NOMO-1 treated with dmso at 0.1 percent for 144 hours (cell line): ENCODE measurements around the gene HTR3B.
"Not testable (repeated sequence)": the region's sequence is repeated elsewhere in the genome, so short reads cannot be mapped to it uniquely, and the experiment has no call there.

Experiments used
- DNase-seq: peaks from one replicate; lab custom pipeline; 2025; ENCODE audit not compliant: unreplicated experiment; lab: John Stamatoyannopoulos, UW

HTR3B gene

DNA sequence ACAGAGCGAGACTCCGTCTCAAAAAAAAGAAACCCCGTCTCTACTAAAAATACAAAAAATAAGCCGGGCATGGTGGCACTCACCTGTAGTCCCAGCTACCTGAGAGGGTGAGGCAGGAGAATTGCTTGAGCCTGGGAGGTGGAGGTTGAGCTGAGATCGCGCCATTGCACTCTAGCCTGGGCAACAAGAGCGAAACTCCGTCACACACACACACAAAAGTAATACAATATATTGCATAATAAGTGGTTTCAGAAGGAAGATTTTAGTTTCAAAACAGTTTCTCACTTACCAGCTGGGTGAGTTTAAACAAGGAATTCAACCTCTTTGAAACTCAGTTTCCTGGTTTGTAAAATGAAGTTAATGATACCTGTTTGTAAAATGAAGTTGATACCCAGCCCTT lies 37.7 kb downstream of the HTR3B start:
- no peak for DNase-seq

DNA sequence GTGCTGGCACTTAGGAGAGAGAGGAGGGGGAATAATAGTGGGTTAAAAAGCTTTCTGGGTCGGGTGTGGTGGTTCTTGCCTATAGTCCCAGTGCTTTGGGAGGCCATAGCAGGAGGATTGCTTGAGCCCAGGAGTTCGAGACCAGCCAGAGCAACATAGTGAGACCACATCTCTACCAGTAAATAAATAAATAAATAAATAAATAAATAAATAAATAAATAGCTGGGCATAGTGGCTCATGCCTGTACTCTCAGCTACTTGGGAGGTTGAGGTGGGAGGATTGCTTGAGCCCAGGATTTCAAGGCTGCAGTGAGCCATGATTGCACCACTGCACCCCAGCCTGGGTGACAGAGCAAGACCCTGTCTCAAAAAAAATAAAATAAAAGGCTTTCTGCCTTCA lies 41.6 kb downstream of the HTR3B start:
- DNase-seq: not testable (repeated sequence)

DNA sequence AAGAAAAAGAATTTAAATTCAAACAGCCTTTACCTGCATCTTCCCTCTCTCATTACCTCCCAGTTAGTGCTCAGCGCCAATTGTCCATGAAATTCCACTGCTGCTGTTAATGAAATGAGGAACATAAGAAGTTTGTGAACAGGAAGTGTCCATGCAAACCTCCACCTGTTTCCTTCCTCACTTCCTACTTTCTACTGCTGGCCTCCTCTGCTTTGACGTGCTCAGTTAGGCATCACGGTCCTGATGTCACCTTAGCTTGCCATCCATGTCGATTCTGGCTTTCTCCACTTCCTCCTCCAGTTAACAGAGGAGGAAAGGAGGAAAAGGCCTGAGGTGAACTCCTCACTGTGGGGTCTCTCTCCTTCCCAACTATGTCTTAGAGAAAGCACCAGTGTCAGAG lies 43.4 kb downstream of the HTR3B start:
- DNase-seq: no peak

DNA sequence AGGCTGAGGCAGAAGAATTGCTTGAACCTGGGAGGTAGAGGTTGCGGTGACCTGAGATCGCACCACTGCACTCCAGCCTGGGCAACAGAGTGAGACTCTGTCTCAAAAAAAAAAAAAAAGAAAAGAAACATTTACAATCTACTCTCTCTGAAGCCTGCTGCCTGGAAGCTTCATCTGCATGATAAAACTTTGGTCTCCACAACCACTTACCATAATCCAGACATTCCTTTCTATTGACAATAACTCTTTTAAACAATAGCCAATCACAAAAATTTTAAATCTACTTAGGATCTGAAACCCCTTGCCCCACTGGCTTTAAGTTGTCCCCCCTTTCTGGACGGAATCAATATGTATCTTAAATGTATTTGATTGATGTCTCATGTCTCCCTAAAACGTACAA lies 45.3 kb downstream of the HTR3B start:
- no peak for DNase-seq

DNA sequence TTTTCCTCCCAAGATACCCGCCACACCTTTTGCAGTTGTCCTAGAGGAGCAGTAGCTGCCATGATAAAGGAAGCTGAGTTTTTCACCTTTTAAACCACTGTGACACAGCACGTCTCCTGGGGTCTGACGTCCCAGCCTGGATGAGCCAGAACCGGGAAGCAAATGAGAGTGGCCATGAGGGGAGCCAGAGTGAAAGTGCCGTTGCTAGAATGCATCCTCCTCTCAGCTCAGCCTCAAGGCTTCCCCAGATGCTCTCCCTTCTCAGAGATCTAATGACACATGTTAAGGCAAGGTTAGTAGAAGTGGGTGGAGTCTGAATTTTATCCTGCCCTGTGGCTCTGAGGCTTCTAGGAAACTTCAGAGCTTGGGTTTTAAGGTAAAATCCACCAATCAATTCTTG lies 46.9 kb downstream of the HTR3B start:
- DNase-seq: no peak

DNA sequence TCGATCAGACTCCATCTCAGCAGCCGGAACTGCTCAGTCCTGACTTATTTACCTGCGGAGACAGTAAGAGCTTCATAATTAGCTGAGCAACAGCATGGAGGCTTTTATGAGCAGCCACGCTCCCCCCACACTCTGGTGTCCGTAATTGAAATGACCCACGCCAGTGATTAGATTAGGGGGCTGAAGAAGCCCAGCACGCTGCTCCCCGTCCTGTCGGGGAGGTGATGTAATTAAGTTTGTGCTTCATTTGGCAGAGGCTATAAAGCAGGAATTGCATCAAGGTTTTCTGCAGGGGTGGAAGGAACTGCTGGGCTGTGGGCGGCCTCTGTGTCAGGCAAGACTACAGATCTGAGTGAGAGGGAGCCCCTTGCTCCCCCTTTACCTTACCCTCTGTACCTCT lies 47.5 kb downstream of the HTR3B start:
- no peak for DNase-seq

DNA sequence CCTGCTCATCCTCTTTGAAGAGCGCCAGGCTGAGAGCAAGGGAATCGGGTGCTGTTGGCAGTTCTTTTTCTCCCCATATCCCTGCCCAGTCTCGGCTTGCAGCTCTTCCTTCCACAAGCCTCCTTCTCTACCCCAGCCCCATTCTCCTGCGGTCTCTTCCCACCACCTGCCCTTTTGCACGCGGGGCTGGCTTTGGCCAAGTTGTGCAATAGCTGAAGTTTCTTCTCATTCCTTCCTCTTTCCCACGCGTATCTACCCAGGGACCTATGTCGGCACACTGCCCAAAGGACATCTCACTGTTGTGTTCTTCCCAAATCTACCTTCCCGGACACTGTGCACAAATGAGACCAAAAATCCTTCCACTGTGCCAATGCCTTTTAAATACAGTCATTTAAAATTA lies 48.0 kb downstream of the HTR3B start:
- DNase-seq: peak; percentile 65

DNA sequence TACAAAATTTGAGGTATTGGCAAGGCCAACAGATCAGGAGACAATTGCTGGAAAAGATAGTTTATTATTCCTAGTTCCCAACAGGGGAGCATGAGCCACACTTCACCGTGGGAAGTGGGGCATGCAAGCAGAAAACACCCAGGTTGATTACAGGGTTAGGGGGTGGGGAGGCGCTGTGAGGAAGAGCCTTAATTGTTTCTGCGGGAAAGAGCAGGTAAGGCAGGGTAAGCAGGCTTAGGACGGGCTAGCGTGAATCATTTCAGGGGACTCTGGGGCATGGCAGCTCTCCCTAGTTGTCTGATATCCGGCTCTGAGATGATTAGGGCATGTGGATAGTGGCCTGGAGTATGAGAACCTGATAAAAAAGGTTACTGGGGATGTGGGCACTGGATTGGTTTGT lies 49.6 kb downstream of the HTR3B start:
- no peak for DNase-seq

DNA sequence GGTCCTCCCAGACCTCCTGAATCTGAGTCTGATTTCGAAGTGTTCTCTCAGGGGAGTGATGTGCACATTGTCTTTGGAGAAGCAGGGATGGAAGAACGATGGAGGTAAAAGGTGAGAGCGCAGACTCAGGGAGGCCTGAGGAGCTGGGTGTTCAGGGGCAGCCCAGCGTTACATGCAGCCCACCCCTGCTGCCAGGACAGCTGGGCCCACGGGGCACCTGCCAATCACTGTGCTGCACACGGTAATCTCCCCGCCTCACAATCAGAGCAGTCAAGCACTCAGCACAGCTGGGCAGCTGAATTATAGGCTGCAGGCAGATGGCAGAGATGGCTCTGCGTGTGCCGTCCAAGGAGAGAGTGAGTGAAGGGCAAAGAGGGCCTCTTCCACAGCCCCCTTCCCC lies 52.4 kb downstream of the HTR3B start:
- no peak for DNase-seq

DNA sequence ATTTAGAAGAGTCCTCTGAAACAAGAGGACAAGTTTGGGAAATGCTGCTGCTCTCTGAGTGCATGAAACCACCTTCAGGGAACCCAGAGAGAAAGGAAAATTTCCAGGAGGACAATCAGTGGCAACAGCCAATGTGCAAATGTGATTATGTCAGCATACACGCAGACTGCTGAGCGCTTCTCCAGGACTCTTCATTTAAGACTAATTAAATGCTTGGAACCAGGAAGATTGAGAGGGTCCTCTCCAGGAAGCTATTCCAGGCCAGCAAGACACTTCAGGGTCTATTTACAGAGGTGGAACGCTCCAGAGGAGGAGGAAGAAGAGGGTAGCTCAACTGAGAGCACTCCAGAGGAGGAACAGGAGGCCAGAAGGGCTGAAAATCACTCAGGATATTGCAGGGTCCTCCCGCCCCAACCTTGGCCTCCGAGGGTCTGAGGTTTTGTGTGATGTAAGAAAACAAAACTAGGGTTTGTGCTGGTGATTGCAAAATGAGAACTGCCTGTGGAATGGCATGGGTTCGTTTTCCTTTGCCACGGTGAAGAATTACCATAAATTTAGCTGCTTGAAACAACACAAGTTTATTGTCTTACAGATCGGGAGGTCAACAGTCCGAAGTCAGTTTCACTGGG lies 56.2 kb downstream of the HTR3B start:
- no peak for DNase-seq

DNA sequence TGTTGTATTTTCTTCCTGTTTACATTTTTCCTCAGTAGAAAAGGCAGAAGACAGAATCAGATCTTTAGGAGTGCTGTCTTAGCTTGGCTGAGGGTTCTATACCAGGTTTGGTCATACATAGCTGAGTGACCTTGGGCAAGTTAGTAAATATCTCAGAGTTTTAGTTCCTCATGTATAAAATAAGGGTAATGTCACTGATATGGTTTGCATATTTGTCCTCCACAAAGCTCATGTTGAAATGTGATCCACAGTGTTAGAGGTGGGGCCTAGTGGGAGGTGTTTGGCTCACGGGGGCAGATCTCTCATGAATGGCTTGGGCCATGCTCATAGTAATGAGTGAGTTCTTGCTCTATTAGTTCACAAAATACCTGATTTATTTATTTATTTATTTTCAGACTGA lies 62.8 kb downstream of the HTR3B start:
- DNase-seq: no peak

DNA sequence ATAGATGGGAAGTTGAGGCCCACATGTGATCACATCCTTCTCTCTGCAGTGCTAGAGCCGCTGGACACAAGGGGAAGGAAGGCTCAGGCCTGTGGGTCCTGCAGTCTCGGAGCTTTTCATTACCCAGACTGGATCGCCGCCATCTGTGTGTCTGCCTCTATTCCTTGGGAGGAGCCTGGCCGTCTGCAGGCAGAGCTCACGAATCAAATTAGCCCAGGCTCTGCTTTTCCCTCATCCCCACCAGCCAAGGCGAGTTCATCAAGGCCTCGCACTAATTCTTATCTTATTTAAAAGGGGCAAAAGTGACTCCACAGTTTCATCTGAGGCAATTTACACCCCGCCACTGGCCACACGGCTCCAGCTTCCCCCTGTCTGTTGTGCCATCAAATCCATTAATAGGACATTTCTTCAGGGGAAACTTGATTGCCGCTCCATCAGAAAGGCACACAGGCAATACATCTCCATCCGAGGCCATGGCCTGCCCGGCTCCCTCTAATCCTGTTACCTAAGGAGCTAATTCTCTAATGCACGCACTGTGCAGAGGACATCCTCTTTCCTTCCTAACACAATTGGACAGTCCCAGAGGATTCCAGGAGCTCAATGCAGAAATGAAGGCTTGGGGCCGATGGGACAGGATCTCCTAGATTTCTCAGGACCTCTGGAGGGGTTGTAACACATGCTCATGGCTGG lies 67.1 kb downstream of the HTR3B start:
- no peak for DNase-seq

DNA sequence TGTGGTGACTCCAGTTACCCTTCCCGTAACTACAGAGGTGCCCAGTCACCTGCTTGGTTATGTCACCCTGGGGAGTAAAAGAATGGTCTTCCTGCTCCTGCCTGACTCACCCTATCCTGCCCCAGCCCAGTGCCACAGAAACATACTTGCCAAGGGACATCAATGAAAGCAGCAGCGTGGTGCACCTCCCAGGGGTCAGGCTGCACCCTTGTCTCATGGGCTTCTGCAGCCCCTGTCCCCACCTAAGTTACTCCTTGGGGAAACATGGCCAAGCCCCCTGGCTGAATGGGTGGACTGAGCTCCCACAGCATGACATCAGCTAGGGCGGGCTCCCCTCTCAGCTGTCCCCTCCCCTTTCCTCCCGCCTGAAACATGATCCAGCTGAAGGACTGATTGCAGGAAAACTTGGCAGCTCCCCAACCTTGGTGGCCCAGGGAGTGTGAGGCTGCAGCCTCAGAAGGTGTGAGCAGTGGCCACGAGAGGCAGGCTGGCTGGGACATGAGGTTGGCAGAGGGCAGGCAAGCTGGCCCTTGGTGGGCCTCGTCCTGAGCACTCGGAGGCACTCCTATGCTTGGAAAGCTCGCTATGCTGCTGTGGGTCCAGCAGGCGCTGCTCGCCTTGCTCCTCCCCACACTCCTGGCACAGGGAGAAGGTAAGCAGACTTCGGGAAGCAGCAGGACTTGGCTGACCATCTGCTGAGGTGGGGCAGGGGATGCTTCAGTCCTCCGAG lies 70.3 kb downstream of the HTR3B start, which contains the start of gene HTR3A:
TSS of gene HTR3A (plus strand) at position 368 of the 730 bp plus-strand sequence. CDS start at position 586, 218 bp downstream.
- DNase-seq: no peak

DNA sequence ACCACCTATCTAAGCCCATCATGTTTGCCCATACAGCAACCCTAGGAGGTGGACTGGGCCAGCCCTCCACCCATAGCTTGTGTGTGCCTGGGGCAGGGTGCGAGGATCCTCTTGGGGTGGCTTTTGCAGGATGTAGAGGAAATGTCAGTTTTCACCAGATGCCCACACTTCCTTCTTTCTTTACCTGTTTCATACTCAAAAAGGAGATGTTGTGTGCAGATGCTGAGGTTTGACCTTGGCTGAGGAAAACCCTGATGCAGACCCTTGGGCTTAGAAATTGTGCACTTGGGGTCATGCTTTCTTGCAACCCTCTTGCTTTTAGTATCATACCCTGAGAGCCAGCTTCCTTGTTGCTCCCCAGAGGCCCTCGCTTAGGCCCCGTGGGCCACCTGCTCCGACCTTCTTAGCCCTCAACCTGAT lies 72.5 kb downstream of the HTR3B start:
- DNase-seq: no peak

DNA sequence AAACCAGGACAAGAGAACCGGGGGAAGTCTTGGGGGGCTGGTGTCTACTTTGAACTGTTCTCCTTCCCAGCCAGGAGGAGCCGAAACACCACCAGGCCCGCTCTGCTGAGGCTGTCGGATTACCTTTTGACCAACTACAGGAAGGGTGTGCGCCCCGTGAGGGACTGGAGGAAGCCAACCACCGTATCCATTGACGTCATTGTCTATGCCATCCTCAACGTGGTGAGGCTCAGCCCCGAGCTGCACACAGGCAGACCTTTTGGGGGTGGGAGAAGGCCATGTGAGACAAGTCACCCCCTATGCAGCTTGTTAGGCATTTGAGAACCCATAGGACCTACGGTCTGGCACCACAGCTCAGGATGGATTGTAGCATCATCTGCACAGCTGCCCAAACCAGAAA lies 73.1 kb downstream of the HTR3B start:
- DNase-seq: no peak

DNA sequence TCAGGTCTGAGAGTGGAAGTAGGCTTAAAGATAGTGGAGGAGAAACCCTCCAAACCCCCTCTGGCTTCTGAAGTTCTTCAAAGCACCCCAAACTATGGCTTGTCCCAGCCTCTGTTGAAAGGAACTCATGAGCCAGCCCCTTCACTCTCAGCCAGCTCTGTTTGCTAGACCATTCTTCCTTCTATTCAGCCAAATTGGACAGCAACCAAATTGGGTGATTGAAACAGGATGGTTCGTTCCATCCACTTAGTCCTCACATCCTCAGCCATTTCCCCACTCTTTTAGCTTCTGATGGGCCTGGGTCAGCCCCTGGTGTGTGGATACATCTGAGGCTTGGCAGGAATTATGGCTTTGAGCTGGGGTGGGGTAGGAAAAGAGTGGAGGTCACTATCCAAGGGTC lies 74.8 kb downstream of the HTR3B start:
- DNase-seq: no peak

DNA sequence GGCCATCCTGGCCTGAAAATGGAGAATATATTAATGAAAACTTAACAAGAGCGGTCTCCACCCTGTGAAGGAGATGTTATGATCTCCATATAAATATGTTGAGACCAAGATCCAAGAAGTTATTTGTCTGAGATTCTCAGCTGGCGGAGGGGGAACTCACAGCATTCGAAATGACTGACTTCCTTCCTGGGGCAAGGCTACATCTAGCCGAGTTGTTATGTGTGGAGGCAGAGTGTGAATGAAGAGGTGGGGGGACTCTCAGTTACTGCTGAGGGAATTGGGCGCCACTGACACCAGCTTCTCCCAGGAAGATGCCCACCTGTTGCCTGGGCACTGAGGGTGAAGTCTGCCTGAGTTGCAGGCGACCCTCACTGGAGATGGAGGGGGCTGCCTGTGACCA lies 76.2 kb downstream of the HTR3B start:
- DNase-seq: no peak

DNA sequence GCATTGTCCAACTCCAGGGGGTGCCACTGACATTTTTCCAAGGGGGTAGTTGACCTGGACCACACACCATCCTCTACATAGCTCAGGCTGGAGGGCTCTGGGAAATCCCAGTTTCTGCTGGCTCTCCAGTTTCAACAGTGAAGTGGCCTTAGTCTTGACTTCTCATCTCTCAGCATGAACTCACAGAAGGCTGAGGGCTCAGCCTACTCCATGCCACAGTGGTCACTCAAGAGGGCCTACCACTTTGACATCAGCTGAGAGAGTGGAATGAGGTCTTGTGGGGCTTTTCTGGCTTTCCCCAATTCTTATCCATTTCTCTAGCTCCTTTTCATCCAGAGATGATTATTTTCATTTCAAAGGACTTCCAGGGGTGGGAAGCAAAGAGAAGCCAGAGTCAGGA lies 77.7 kb downstream of the HTR3B start:
- DNase-seq: no peak

DNA sequence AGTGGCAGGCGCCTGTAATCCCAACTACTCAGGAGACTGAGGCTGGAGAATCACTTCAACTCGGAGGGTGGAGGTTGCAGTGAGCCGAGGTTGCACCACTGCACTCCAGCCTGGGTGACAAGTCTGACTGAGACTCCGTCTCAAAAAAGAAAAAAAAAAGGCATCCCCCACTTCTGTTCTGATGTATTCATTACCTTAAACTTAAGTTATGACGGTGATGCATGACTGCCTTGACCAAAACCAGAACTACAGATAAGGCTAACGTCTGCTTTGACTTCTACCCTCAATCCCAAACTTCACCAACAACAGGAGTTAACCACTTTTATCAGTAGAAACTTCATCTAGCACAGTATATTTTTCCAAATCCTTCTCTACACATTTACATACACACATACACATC lies 80.2 kb downstream of the HTR3B start:
- DNase-seq: no peak

DNA sequence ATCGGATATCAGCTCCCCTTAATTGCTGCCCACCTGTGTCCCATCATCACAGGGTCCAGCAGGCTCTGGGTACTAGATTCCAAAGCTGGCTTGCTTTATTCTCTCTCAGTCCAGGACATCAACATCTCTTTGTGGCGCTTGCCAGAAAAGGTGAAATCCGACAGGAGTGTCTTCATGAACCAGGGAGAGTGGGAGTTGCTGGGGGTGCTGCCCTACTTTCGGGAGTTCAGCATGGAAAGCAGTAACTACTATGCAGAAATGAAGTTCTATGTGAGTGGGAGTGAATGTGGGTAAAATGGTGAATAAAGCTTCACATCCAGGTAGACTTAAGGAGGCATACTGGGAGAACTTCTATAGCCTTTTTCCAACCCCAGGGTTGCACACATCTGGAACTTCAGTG lies 81.3 kb downstream of the HTR3B start:
- DNase-seq: no peak

DNA sequence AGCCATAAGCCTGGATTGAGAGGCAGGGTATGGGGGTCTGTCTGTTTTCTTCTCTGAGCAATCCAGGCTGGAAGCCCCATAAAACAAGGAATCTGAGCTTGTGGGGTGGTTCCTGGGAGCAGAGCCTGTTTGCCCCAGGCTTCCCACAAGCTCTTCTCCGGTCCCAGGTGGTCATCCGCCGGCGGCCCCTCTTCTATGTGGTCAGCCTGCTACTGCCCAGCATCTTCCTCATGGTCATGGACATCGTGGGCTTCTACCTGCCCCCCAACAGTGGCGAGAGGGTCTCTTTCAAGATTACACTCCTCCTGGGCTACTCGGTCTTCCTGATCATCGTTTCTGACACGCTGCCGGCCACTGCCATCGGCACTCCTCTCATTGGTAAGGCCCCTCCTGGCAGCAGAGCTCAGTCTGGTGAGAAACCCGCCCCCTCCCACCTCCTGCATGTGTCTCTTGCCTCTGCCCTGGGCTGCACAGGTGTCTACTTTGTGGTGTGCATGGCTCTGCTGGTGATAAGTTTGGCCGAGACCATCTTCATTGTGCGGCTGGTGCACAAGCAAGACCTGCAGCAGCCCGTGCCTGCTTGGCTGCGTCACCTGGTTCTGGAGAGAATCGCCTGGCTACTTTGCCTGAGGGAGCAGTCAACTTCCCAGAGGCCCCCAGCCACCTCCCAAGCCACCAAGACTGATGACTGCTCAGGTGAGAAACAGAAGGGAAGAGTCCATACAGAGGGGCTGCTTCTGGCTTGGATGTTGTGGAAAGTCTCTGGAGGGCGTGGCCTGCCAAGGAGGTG lies 82.0 kb downstream of the HTR3B start:
- DNase-seq: no peak

DNA sequence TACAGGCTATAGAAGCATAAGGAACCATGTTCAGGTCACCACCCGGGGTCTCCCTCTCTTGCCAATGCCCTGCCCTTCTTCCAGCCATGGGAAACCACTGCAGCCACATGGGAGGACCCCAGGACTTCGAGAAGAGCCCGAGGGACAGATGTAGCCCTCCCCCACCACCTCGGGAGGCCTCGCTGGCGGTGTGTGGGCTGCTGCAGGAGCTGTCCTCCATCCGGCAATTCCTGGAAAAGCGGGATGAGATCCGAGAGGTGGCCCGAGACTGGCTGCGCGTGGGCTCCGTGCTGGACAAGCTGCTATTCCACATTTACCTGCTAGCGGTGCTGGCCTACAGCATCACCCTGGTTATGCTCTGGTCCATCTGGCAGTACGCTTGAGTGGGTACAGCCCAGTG lies 84.8 kb downstream of the HTR3B start:
- no peak for DNase-seq
